Measurements from ENCODE around the gene CALCB.

DNA sequence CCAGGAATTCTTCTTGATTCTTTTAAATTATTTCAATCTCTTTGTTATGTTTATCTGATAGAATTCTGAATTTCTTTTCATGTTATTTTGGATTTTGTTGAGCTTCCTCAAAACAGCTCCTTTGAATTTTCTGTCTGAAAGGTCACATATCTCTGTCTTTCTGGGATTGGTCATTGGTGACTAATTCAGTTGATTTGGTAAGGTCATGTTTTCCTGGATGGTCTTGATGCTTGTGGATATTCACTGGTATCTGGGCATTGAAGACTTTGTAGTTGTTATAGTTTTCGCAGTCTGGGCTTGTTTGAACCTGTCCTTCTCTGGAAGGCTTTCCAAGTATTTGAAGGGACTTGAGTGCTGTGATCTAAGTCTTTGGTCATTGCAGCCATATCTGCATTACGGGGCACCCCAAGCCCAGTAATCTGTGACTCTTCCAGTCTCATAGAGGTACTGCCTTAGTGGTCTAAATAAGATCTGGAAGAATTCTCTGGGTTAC is 22.4 kb downstream of the CALCB start:
- TF ChIP-seq POLR2A (IDR thresholded peaks at IDR 0.05; ENCODE audit: low read depth, low read length) (no peak), POLR2AphosphoS5 (IDR thresholded peaks at IDR 0.05; ENCODE audit: low read length) (no peak), RAD51 (IDR thresholded peaks at IDR 0.05) (no peak), PAX5 (IDR thresholded peaks at IDR 0.05; ENCODE audit: borderline replicate concordance, low read depth, low read length) (no peak), RAD21 (IDR thresholded peaks at IDR 0.05; ENCODE audit: insufficient read depth, low read depth, low read length) (no peak), NRF1 (conservative IDR thresholded peaks at IDR 0.05; ENCODE audit: low read depth, low read length) (no peak)
- TF ChIP-seq, protein P1, sequence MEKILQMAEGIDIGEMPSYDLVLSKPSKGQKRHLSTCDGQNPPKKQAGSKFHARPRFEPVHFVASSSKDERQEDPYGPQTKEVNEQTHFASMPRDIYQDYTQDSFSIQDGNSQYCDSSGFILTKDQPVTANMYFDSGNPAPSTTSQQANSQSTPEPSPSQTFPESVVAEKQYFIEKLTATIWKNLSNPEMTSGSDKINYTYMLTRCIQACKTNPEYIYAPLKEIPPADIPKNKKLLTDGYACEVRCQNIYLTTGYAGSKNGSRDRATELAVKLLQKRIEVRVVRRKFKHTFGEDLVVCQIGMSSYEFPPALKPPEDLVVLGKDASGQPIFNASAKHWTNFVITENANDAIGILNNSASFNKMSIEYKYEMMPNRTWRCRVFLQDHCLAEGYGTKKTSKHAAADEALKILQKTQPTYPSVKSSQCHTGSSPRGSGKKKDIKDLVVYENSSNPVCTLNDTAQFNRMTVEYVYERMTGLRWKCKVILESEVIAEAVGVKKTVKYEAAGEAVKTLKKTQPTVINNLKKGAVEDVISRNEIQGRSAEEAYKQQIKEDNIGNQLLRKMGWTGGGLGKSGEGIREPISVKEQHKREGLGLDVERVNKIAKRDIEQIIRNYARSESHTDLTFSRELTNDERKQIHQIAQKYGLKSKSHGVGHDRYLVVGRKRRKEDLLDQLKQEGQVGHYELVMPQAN (conservative IDR thresholded peaks at IDR 0.05) = no peak
- TF ChIP-seq, protein P2, sequence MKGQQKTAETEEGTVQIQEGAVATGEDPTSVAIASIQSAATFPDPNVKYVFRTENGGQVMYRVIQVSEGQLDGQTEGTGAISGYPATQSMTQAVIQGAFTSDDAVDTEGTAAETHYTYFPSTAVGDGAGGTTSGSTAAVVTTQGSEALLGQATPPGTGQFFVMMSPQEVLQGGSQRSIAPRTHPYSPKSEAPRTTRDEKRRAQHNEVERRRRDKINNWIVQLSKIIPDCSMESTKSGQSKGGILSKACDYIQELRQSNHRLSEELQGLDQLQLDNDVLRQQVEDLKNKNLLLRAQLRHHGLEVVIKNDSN (IDR thresholded peaks at IDR 0.05; ENCODE audit: borderline replicate concordance, extremely low read length, insufficient read depth, low read depth, low read length) = no peak
